Stimulated activated CD8-positive, alpha-beta memory T cell treated with anti-CD3 and anti-CD28 coated beads, Interleukin-15, amount 100 ng/mL, for 4 hours (primary cell): Measurements from ENCODE around the gene LCN10.
A peak's percentile ranks its signal among the peaks of the same experiment; 100 is the strongest.

Source experiments
- DNase-seq, 2 donors: peaks; one replicate each; pipeline ENCODE4 v3.0.0-alpha.2; 2020; ENCODE audit warnings: low read depth in 2 of 2

The LCN10 gene

DNA sequence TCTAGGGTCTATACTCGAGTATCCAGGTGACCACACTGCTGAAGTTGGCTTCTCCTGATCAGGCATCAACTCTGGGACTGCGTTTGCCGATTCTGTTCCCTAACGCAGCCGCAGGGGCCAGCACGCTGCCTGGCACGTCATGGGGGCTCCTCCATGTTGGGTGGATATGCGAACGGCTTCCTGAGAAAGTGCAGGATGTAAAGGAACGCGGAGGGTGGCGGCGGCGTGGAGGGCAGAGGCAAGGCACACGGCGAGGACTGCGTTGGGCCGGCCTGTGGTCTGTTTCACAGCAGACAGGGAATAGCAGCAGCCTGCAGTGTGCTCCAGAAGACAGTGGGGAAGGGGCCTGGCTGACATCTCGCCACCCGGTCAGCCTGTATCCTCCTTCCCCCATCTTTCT is 3.8 kb downstream of the LCN10 start:
- DNase-seq, result no peak

DNA sequence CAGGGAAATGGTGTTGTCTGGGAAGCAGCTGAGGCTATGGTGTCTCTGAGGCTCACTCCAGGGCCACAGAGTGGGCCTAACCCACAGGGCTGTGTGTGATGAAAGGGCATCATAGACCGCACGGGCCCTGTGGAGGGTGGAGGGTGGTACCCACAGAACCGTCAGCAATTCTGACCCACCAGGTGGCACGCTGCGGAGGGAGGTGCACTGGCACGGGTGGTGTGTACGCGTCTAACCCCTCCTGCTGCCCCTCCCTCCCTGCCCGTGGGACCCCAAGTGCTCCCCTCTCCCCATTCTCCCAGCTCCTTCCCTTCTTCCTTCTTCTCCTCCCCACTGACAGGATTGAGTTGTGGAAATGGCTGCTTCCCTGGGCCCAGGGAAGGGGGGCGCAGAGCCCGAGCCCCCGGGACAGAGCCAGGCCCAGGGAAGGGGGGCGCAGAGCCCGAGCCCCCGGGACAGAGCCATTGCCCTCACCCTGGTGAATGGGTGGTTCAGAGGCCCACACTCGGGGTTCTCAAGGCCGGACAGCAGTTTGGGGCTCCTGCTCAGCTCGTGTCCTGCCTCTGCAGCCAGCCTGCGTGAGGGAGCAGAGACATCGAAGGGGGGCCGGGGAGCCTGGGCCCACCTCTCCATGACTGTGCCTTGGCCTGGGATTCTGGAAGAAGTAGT is 6.8 kb downstream of the LCN10 start:
- DNase-seq, result no peak

DNA sequence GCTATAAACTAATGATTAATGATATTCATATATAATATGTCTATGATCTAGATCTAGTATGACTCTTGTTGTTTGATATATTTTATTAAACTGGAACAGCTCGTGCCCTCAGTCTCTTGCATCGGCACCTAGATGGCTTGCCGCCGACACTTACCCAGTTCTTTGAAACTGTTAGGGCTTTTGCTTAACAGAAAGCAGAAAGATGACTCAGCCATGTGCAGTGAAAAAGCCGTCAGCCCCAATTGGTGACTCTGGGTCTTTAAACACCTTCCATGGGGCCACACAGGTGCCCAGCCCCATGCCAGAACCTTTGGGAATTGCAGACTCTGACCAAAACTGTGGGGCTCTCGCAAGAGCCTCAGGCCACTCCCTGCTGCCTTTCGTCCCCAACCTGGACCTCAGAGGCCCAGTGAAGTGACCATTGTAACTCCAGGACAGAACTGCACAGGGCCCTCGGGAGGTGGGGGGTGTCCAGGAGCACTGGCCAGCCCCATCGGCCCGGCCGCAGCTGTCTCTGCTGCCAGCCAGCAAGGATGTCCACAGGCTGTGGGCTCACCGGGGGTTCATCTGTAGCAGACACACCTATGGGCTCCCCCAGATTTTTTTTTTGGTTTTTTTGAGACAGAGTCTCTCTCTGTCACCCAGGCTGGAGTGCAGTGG is 7.8 kb downstream of the LCN10 start:
- DNase-seq, result no peak

DNA sequence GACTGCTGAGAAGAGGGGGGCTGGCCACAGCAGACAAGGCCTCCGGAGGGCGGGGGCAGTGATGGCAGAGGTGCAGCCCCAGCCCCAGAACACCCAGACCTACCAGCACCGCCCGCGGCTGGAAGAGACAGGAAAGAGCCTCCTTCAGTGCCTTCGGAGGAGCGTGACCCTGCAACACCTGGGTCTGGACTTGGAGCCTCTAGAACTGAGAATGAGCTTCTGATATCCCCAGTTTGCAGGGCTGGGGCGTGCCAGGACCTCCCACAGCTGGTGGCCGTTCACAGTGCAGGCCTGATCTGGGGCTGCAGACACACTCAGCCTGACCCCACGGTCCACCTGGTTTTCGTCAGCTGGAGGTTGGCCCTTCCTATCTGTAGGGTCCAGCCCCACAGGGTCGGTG is 9.1 kb downstream of the LCN10 start:
- no peak for DNase-seq

DNA sequence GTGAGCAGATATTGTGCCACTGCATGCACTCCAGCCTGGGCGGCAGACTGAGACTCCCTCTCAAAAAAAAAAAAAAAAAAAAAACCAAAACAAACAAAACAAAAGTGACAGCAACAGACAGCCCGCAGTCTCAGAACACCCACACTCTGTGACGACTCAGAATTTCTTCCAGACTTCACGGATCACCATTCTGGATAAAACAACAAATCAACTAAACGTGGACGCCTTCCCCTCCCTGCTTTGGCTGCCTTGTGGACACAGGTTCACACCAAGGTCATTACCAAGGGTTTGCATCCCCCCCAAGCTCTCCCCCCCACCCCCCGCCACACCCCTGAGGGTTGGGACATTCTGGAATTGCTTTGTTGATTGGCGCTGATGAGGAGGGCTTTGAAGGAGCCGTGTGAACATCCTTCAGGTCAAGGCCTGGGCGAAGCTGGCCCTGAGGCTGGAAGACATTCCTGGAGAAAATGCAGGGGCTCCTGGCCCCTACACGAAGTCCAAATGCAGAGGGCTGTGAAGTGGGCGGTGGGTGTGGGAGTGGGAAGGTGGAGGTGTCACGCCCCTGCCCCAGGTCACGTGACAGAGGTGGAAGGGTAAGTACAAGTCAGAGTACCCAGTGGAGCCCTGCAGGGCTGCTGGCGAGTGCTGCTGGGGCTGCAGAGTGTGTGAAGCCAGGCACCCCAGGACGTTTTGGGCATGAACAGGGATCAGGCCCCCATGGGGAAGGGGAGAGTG is 10.1 kb downstream of the LCN10 start:
- DNase-seq, result no peak

DNA sequence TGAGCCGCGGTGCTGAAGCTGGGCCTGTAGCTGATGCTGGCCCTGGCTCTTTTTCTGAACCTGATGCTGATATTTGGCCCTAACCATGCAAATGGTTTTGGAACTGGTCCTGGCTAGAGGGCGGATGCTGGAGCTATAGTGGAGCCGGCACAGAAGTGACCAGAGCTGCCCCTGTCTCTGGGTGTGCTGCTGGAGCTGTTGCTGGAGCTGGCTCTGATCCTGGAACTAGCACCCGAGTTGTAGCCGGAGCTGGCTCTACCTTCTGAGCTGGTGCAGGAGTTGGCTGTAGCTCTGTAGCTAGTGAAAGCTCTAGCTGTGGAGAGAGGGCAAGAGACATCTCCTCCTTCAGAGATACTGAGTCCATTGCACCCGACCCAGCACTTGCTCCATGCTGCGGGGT is 12.8 kb downstream of the LCN10 start:
- no peak for DNase-seq

DNA sequence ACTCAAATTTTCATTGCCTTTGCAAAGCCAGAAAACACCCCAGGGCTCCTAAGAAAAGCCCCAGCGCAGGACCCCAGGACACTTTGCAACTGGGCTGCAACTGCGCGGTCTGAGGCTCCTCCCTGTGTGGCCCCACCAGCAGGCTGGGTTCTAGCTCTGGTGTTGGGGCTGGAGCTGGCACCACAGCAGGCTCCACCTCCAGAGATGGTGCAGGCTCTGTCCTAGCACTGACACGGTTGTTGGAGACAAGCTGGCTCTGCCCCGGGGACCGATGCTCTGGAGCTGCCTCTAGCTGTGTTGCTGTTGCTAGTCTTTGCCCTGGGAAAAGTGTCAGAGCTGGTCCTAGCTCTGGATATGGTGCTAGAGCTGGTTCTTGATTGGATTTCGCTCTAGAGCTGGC is 13.6 kb downstream of the LCN10 start:
- no peak for DNase-seq

DNA sequence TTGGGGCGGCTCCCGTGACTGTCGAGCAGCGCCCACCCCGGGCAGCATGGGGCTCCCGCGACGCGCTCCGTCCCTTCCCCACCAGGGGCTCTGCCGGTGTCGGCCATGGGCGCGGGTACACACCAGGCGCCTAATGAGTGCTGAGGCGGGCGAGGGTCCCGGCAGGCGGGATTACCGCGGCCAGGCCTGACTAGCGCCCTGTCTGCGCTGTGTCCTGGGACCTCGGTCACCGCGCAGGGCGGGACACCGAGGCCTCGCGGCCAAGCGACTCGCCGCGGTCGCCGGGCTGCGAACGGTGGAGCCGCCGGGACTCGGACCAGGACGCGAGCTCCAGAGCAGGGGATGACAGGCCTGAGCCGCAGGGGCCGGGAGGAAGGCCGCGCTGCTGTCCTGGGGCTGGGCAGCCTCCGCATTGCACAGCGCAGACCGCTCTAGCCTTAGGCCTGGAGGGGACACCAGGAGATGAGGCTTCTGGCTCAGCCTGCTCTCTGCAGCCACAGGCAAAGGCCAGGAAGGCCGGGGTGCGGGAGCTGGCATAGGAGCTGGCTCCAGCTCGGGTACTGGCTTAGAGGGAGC is 14.1 kb downstream of the LCN10 start:
- no peak for DNase-seq

DNA sequence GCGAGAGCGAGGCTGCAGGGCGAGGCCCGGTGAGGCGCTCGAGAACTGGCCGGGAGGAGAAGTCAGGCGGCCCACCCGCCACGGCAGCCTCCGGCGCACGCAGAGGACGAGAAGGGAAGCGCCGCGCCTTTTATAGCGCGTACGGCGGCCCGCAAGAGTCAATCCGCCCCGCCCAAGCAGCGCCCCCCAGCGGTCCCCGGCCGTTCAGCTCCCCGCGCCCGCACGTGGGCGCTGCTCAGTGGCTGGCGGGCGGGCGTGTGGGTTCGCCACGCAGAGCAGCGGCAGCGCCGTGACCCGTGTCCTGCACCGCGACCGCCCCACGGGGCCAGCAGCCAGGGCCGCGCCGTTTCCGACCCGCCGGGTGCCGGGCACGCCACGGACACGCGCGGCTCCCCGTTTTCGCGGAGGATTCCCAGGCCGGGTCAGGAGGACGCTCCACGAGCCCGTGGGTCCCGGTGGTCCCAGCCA is 14.6 kb downstream of the LCN10 start:
- DNase-seq, result peak; percentile 78 to 89

DNA sequence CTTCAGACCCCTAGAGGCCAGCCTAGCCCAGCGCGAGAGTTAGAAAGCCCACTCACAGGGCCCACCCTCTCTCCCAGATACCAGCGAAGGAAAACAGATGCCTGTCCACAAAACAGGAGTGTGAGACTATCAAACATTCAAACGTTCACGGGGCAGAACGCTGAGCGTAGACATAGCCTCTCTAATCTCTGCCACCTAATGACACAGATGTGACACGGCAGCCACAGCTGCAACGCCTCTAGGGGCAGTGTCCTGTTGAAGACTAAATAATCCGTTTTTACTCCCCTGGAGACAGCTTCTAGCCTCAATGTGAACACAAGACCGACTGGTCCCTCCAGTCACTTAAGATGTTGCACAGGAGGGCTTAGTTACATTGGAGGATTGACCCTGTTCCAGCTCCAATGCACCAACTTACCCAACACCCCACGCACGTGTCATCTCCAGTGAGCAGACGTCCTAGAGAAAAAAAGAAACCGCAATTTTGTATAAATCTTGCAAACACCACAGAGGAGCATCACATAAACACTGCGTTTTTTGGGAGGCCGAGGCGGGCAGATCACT is 16.0 kb downstream of the LCN10 start:
- no peak for DNase-seq

DNA sequence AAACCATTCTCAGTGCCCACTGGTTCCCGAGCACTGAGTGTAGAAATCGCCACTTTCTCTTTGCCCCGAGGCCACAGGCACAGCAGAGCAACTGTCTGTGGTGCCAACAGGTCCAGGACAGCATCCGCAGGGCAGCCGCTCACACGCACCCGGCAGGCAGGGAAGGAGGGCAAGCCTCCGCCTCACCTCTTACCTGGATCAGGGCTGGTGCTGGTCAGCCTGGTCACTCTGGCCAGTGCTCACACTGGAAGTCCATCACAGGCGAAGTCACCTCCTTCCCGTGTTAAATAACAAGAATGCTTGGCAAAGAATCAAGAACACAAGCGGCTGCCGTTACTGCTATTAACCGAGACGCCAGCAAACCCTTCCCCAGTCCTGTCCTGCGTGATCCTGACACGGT is 16.6 kb downstream of the LCN10 start:
- no peak for DNase-seq

DNA sequence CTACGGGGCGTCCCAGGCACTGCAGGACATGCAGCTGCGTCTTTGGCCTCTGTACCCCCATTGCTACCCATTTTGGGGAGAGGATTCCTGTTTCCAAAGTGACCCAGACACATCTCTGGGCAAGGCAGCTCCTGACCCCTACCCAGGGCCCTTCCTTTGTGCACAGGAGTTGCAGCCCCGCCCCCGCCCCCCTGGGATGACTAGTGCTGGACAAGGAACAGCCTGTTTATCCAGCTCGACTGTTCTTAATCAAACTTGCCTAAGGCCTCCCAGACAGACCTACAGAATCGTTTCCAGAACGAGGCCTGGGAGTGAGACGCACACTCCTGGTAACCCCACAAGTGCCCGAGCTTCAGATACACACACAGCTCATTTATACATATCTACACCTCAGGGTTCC is 17.1 kb downstream of the LCN10 start:
- no peak for DNase-seq

DNA sequence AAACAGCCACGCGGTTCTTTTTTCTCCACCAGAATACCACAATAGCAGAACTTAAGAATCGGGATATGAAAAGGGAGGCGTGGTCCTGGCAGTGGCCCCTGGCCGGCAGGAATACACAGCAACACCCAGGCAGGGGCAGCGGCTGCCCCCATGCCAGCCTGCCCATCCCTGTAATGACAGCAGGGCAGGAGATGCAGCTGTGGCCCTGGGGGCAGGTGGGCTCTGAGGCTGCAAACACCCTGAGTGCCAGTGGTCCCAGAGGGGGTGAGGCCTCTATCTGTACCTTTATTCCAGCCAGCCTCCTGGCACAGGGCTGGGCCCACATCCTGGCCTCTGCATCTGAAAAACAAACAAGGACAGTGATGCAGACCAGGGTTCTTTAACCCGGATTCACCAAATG is 18.0 kb downstream of the LCN10 start:
- DNase-seq, result no peak

DNA sequence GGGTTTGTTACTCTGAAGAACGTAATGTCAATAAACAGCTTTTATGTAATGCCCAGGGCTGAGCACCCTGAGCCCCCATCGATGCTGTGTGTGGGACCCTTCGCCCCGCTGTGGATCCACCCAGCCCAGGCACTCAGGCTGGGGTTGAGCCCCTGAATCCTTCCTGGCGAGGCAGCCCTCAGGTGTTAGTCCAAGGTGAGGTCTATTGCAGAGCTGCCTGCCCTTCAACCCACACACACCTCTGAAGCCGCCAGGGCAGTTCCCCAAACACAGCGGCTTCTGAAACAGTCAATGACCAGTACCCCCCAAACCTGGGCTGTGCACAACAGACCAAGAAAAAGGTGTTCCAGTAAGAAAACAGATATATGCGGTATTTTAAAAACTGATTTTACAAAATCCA is 18.8 kb downstream of the LCN10 start:
- no peak for DNase-seq

DNA sequence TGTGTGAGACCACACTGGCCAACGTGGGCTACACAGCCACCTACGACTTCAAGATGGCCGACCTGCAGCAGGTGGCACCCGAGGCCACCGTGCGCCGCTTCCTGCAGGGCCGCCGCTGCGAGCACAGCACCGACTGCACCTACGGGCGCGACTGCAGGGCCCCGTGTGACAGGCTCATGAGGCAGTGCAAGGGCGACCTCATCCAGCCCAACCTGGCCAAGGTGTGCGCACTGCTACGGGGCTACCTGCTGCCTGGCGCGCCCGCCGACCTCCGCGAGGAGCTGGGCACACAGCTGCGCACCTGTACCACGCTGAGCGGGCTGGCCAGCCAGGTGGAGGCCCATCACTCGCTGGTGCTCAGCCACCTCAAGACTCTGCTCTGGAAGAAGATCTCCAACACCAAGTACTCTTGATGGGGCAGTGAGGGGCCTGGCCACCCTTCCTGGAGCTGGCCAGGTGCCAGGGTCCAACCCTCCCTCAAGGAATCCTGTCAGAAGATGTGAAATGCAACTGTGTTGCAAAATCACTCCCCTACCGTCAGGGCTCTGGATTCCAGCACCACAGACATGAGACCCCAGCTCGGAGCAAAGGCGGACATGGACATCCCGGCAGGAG is 19.3 kb downstream of the LCN10 start:
- DNase-seq, result no peak

DNA sequence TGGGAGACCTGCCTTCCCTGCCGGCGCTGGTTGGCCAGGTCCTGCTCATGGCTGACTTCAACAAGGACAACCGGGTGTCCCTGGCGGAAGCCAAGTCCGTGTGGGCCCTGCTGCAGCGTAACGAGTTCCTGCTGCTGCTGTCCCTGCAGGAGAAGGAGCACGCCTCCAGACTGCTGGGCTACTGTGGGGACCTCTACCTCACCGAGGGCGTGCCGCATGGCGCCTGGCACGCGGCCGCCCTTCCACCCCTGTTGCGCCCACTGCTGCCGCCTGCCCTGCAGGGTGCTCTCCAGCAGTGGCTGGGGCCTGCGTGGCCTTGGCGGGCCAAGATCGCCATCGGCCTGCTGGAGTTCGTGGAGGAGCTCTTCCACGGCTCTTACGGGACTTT is 19.8 kb downstream of the LCN10 start:
- no peak for DNase-seq

DNA sequence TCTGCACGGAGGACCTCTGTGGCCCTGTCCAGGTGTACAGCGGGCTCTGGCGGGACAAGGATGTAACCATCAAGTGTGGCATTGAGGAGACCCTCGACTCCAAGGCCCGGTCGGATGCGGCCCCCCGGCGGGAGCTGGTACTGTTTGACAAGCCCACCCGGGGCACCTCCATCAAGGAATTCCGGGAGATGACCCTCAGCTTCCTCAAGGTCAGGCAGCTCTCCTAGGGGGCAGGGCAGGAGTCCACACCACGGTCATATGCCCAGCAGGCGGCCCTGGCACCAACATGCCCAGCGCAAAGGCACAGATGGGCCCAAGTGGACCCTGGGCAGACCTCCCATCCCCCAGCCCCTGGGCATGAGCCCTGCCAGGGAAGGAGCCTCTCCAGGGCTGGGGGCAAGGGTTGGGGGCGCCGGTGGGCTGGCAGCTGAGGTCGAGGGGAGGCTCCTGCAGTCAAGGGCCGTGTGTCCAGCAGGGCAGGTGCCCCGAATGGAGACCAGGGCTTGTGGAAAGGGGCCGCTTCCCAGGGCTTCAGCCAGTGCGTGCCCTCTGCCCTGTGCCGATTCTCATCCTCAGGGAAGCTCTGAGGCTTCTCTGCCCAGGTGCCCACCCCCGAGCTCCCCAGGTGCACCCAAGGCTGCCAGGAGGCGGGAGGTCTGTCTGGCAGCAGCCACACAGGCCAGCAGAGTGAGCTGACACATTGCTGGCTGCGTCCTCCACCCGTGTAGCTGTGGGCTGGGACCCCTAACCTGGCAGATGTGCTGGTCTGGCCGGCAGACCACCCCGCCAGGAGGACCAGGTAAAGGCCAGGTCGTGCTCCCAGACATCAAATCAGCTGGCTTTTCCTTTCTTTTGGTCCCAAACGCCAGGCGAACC is 20.4 kb downstream of the LCN10 start:
- no peak for DNase-seq

DNA sequence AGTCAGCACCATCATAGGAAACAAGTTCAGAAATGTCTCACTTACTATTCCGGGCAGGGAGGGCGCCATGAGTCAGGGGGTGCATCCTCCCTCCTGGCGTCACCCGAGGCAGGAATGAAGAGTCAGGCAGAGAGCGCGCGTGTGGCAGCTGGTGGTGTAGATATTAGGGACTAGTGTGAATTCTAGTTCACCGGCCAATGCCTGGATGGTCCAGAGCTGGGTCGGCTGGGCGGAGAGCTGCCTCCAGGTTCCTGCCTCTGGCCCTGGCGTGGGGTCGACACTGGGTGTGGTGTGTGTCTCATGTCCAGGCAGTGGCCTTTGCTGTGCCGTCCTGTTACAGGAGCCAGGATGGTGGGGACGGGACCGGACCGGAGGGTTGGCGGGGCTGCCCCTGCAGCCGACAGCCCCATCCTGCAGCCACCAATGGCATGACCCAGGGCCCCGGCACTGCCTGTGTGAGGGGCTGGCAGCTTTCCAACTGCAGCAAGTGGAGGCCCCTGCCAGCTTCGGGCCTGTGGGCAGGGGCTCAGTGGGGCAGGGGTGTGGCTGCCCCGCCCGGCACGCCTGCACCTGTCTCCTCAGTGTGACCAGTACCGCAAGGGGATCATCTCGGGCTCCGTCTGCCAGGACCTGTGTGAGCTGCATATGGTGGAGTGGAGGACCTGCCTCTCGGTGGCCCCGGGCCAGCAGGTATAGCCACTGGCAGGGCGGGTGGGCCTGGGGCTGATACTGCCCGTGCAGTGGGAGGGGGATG is 21.2 kb downstream of the LCN10 start:
- no peak for DNase-seq

DNA sequence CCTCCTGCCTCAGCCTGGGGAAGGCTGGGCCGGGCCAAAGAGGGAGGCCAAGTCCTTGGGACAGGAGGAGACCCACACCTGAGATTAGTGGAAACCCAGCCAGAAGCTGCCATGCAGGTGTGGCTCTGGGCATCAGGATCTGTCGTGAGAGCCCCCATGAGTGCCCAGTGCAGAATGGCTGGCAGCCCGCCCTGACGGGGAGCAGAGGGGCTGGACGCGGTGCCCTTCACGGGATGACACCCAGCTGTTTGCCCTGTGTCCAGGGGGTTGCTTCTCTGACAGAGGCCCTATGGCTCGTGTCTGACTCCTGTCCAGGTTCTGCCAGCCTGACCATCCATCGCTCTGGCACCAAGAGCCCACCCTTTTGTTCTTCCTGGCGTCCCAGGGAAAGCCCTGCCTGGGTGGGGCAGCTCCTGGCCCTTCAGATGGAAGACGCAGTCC is 21.8 kb downstream of the LCN10 start:
- DNase-seq, result no peak

DNA sequence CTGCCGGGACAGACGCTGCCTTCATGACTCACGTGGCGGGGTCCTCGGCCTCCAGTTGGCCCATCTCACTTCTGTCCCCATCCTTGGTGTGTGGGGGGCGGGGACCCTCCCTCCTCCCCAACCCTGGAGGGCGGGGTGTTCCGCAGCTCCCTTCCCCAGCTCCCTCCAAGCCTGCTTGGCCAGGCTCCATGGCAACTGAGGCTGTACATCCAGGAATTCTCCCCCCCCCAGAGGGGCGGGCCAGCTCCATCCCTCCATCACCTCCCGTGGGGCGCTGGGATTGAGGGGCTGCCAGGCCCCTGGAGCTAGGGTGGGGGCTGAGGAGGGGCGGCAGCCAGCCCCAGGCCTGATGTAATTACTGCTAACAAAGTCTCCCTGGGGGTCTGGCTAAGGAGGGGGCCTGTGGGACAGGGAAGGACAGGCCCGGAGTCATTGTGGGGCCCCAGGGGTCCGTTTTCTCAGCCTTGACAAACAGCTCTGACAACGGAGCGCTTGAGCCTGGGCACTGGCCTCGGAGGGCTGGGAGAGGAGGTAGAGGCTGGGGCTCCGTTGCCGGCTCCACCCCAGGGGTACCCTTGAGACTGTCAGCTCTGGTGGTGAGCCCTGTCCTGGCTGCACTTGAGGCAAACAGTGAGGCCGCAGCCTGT is 22.4 kb downstream of the LCN10 start:
- no peak for DNase-seq
